IPS-18a (cell line): Measurements from ENCODE around the gene COLEC11.
"Not testable (repeated sequence)": the region's sequence is repeated elsewhere in the genome, so short reads cannot be mapped to it uniquely, and the experiment has no call there.

Source experiments
- H3K27ac ChIP-seq: one replicate; pipeline ENCODE4 v1.5.1; 2013; ENCODE audit warnings: low read length
- H3K27me3 ChIP-seq: one replicate; pipeline ENCODE4 v1.6.1; 2013; ENCODE audit warnings: mild to moderate bottlenecking, low read length; ENCODE audit not compliant: control insufficient read depth, insufficient read depth
- H3K36me3 ChIP-seq: one replicate; pipeline ENCODE4 v1.6.1; 2013; ENCODE audit warnings: low read depth, low read length; ENCODE audit not compliant: control insufficient read depth
- H3K4me1 ChIP-seq: one replicate; pipeline ENCODE4 v1.6.1; 2013; ENCODE audit warnings: low read depth, low read length; ENCODE audit not compliant: control insufficient read depth
- H3K4me3 ChIP-seq: one replicate; pipeline ENCODE4 v1.5.1; 2013; ENCODE audit warnings: low read length
- H3K9ac ChIP-seq: one replicate; pipeline ENCODE4 v1.6.1; 2013; ENCODE audit warnings: mild to moderate bottlenecking, low read length, moderate library complexity
- H3K9me3 ChIP-seq: one replicate; pipeline ENCODE4 v1.6.1; 2013; ENCODE audit warnings: low read depth, low read length; ENCODE audit not compliant: control insufficient read depth

The COLEC11 gene

GRCh38 chr2:3610415-3610814, 15.5 kb downstream of the COLEC11 start:
- H3K27ac ChIP-seq: no peak overlapping the region
- H3K9ac ChIP-seq: no peak overlapping the region
- H3K9me3 ChIP-seq: no peaks in the 10 kb centered on the region
- H3K4me1 ChIP-seq: no peaks in the 10 kb centered on the region
- H3K27me3 ChIP-seq: no peaks in the 10 kb centered on the region
- H3K36me3 ChIP-seq: no peaks in the 10 kb centered on the region
- H3K4me3 ChIP-seq: no peak overlapping the region

- no peaks in the 10 kb centered on the region for H3K36me3 ChIP-seq
- no peak overlapping the region for H3K9ac ChIP-seq
- H3K9me3 ChIP-seq: no peaks in the 10 kb centered on the region
- H3K27ac ChIP-seq: no peak overlapping the region
- no peak overlapping the region for H3K4me3 ChIP-seq
- no peaks in the 10 kb centered on the region for H3K4me1 ChIP-seq
- no peaks in the 10 kb centered on the region for H3K27me3 ChIP-seq
These were observed 16.1 kb downstream of the COLEC11 start for GRCh38 chr2:3610881-3611505.

- Histone ChIP-seq H3K4me1 (no peaks in the 10 kb centered on the region), H3K27me3 (no peaks in the 10 kb centered on the region), H3K4me3 (no peak overlapping the region), H3K9me3 (no peaks in the 10 kb centered on the region), H3K9ac (no peak overlapping the region), H3K27ac (no peak overlapping the region), H3K36me3 (no peaks in the 10 kb centered on the region)
These were observed 16.7 kb downstream of the COLEC11 start for GRCh38 chr2:3611589-3611988.

GRCh38 chr2:3612639-3613523, 18.0 kb downstream of the COLEC11 start:
- H3K36me3 ChIP-seq: no peaks in the 10 kb centered on the region
- no peaks in the 10 kb centered on the region for H3K9me3 ChIP-seq
- no peak overlapping the region for H3K4me3 ChIP-seq
- no peaks in the 10 kb centered on the region for H3K27me3 ChIP-seq
- no peak overlapping the region for H3K9ac ChIP-seq
- no peak overlapping the region for H3K27ac ChIP-seq
- H3K4me1 ChIP-seq: no peaks in the 10 kb centered on the region

GRCh38 chr2:3613524-3613905, 18.6 kb downstream of the COLEC11 start:
- no peaks in the 10 kb centered on the region for H3K27me3 ChIP-seq
- no peaks in the 10 kb centered on the region for H3K36me3 ChIP-seq
- H3K4me1 ChIP-seq: no peaks in the 10 kb centered on the region
- H3K27ac ChIP-seq: no peak overlapping the region
- H3K9me3 ChIP-seq: no peaks in the 10 kb centered on the region
- H3K4me3 ChIP-seq: no peak overlapping the region
- H3K9ac ChIP-seq: no peak overlapping the region

DNA sequence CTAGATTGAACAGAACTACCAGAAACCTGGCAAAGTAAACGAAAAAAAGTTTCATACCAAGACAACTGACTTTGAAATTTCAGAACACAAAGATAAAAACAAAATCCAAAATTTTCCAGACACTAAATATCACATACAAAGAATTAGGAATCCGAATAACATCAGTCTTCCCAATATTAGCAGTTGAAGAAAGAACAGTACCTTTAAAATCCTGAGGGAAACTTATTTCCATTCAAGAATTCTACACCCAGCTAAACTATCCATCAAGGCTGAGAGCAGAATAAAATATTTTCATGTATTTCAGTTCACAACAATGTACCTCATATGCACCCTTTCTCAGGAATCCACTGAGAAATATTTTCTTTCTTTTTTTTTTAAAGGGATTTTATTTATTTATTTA, 19.8 kb downstream of the COLEC11 start:
- not testable (repeated sequence) for H3K9ac ChIP-seq, H3K4me1 ChIP-seq, H3K4me3 ChIP-seq, H3K36me3 ChIP-seq, H3K9me3 ChIP-seq, H3K27ac ChIP-seq, H3K27me3 ChIP-seq

DNA sequence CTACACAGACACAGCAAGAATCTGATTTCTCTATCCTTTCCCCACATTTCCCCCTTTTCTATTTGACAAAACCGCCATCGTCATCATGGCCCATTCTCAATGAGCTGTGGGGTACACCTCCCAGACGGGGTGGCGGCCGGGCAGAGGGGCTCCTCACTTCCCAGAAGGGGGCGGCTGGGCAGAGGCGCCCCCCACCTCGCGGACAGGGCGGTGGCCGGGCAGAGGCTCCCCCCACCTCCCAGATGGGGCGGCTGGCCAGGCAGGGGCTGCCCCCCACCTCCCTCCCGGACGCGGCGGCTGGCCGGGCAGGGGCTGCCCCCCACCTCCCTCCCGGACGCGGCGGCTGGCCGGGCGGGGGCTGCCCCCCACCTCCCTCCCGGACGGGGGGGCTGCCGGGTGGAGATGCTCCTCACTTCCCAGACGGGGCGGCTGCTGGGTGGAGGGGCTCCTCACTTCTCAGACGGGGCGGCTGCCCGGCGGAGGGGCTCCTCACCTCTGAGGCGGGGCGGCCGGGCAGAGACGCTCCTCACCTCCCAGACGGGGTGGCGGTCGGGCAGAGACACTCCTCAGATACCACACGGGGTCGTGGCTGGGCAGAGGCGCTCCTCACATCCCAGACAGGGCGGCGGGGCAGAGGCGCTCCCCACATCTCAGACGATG, 20.8 kb downstream of the COLEC11 start:
- H3K27me3 ChIP-seq, H3K9ac ChIP-seq, H3K36me3 ChIP-seq, H3K4me1 ChIP-seq, H3K4me3 ChIP-seq, H3K27ac ChIP-seq, H3K9me3 ChIP-seq: not testable (repeated sequence)

DNA sequence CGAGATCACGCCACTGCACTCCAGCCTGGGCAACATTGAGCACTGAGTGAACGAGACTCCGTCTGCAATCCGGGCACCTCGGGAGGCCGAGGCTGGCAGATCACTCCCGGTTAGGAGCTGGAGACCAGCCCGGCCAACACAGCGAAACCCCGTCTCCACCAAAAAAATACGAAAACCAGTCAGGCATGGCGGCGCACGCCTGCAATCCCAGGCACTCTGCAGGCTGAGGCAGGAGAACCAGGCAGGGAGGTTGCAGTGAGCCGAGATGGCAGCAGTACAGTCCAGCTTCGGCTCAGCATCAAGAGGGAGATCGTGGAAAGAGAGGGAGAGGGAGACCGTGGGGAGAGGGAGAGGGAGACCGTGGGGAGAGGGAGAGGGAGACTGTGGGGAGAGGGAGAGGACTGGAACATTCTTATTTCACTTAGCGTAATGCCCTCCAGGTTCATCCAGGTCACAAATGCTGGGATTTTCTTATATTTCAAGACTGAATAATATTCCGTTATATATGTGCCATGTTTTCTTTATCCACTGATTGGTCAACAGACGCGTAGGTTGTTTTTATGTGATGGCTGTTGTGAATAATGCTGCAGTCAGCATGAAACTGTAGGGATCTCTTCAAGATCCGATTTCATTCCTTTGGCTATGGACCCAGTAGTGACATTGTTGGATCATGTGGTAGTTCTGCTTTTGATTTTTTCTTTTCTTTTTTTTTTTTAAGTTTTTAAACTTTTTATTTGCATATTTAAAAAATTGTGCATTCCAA, 21.7 kb downstream of the COLEC11 start:
- H3K36me3 ChIP-seq, H3K9me3 ChIP-seq, H3K4me1 ChIP-seq, H3K27ac ChIP-seq, H3K27me3 ChIP-seq, H3K4me3 ChIP-seq, H3K9ac ChIP-seq: not testable (repeated sequence)

GRCh38 chr2:3617198-3617890, 22.4 kb downstream of the COLEC11 start:
- H3K27me3 ChIP-seq: no peaks in the 10 kb centered on the region
- no peaks in the 10 kb centered on the region for H3K9me3 ChIP-seq
- H3K27ac ChIP-seq: no peak overlapping the region
- H3K36me3 ChIP-seq: no peaks in the 10 kb centered on the region
- H3K4me1 ChIP-seq: no peaks in the 10 kb centered on the region
- H3K4me3 ChIP-seq: no peak overlapping the region
- H3K9ac ChIP-seq: no peak overlapping the region

DNA sequence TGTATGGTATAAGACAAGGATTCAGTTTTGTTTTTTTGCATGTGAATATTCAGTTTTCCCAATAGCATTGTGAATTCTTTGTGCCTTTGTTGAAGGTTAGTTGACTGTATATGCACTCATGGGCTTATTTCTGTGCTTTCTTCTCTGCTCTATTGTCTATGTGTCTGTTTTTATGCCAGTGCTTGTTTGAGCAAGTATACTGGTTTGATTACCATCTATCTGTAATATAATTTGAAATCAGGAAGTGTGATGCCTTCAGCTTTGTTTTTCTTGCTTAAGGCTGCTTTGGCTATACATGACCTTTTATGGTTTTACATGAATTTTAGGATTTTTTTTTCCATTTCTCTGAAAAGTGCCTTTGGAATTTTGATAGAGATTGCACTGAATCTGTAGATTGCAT, 23.5 kb downstream of the COLEC11 start:
- H3K36me3 ChIP-seq: no peaks in the 10 kb centered on the region
- no peaks in the 10 kb centered on the region for H3K27me3 ChIP-seq
- H3K9ac ChIP-seq: no peak overlapping the region
- H3K9me3 ChIP-seq: no peaks in the 10 kb centered on the region
- no peak overlapping the region for H3K4me3 ChIP-seq
- H3K27ac ChIP-seq: no peak overlapping the region
- no peaks in the 10 kb centered on the region for H3K4me1 ChIP-seq

- H3K9ac ChIP-seq: no peak overlapping the region
- no peaks in the 10 kb centered on the region for H3K36me3 ChIP-seq
- H3K27me3 ChIP-seq: no peaks in the 10 kb centered on the region
- H3K4me3 ChIP-seq: no peak overlapping the region
- no peaks in the 10 kb centered on the region for H3K4me1 ChIP-seq
- H3K9me3 ChIP-seq: no peaks in the 10 kb centered on the region
- H3K27ac ChIP-seq: no peak overlapping the region
These were observed 24.1 kb downstream of the COLEC11 start for GRCh38 chr2:3619033-3619432.
